DND-41 (cell line): ENCODE results near the gene ARHGAP21.

ENCODE experiments used
- CTCF ChIP-seq: IDR thresholded peaks from 2 replicates; pipeline ENCODE4 v1.5.1; 2012; ENCODE audit warnings: borderline replicate concordance, low read length, moderate library complexity, mild to moderate bottlenecking; ENCODE audit not compliant: poor library complexity, severe bottlenecking; ENCODE audit errors: extremely low read depth
- EZH2 ChIP-seq: IDR thresholded peaks from 3 replicates; pipeline ENCODE4 v1.6.1; 2012; ENCODE audit warnings: borderline replicate concordance, low read depth, mild to moderate bottlenecking, moderate library complexity, low read length, inconsistent platforms; ENCODE audit not compliant: severe bottlenecking

GRCh38 chr10:24700948-24701347 lies 22.7 kb downstream of the ARHGAP21 start:
- TF ChIP-seq CTCF (no peak), EZH2 (no peak)
